CD1c-positive myeloid dendritic cell (primary cell): ENCODE data around the gene BCL11A.

Experiments
- DNase-seq: peaks from one replicate; pipeline ENCODE4 v3.0.0-alpha.2; 2016; ENCODE audit errors: extremely low spot score

The BCL11A gene

GRCh38 chr2:60507211-60507965 is 46.1 kb downstream of the BCL11A start:
- no peak for DNase-seq

GRCh38 chr2:60505880-60506260 is 47.6 kb downstream of the BCL11A start:
- no peak for DNase-seq

GRCh38 chr2:60505240-60505879 is 48.1 kb downstream of the BCL11A start:
- no peak for DNase-seq

- DNase-seq = no peak
These were observed 49.4 kb downstream of the BCL11A start for GRCh38 chr2:60504049-60504448.

GRCh38 chr2:60502144-60502543 is 51.3 kb downstream of the BCL11A start:
- no peak for DNase-seq

GRCh38 chr2:60500861-60501260 is 52.6 kb downstream of the BCL11A start:
- no peak for DNase-seq

GRCh38 chr2:60499651-60500265 is 53.7 kb downstream of the BCL11A start:
- no peak for DNase-seq

- peak; percentile 47 for DNase-seq
These were observed 54.5 kb downstream of the BCL11A start for GRCh38 chr2:60498816-60499429.

- DNase-seq = peak; percentile 12
These were observed 55.2 kb downstream of the BCL11A start for GRCh38 chr2:60498127-60498815.

GRCh38 chr2:60497500-60497899 is 56.0 kb downstream of the BCL11A start:
- DNase-seq = no peak

GRCh38 chr2:60496956-60497355 is 56.5 kb downstream of the BCL11A start:
- no peak for DNase-seq

- DNase-seq = no peak
These were observed 57.0 kb downstream of the BCL11A start for GRCh38 chr2:60496475-60496874.

- DNase-seq = no peak
These were observed 58.3 kb downstream of the BCL11A start for GRCh38 chr2:60495041-60495625.

GRCh38 chr2:60493804-60494387 is 59.6 kb downstream of the BCL11A start:
- DNase-seq = no peak

- DNase-seq = no peak
These were observed 60.9 kb downstream of the BCL11A start for GRCh38 chr2:60492548-60492947.

GRCh38 chr2:60490848-60491247 is 62.6 kb downstream of the BCL11A start:
- DNase-seq = no peak

GRCh38 chr2:60490441-60490840 is 63.0 kb downstream of the BCL11A start:
- no peak for DNase-seq

GRCh38 chr2:60489289-60489688 is 64.2 kb downstream of the BCL11A start:
- DNase-seq = no peak

GRCh38 chr2:60488291-60488690 is 65.2 kb downstream of the BCL11A start:
- DNase-seq = no peak

- DNase-seq = no peak
These were observed 66.3 kb downstream of the BCL11A start for GRCh38 chr2:60487174-60487573.

GRCh38 chr2:60486551-60486950 is 66.9 kb downstream of the BCL11A start:
- no peak for DNase-seq
